Colonic mucosa (tissue), 4 donors: ENCODE measurements around the gene SLC2A2. TPM values are rescaled to one million over a fixed set of nuclear protein-coding genes. Genes with fewer than 3 reads are reported as not detected.

Source experiments
- DNase-seq: peaks from one replicate; pipeline ENCODE4 v3.0.0-alpha.2; 2020
- H3K27ac ChIP-seq: fragments of 200-600 bp; one replicate; pipeline ENCODE4 v1.8.0; 2021
- H3K27me3 ChIP-seq: fragments of 200-600 bp; one replicate; pipeline ENCODE4 v1.8.0; 2021
- H3K36me3 ChIP-seq: fragments of 200-600 bp; one replicate; pipeline ENCODE4 v1.8.0; 2021
- H3K4me1 ChIP-seq: fragments of 200-600 bp; one replicate; pipeline ENCODE4 v1.8.0; 2021; ENCODE audit warnings: mild to moderate bottlenecking
- H3K4me3 ChIP-seq: fragments of 200-600 bp; one replicate; pipeline ENCODE4 v1.8.0; 2021
- H3K9ac ChIP-seq, 2 donors: one replicate each; pipeline ENCODE4 v1.7.0; 2013; ENCODE audit warnings: control low read depth in 2 of 2, low read depth in 2 of 2, low read length in 2 of 2
- H3K9me3 ChIP-seq: fragments of 200-600 bp; one replicate; pipeline ENCODE4 v1.8.0; 2021
- intact Hi-C: fragments of 100-400 bp; cut with DNase I; formaldehyde crosslinking; loops from one replicate; pipeline ENCODE4 v1.14.1; 2022
- total RNA-seq, 2 donors: library from RNA; stranded (reverse); fragmentation: NEBNext Ultra II Directional in 1 of 2; extraction: Animal tissue kit (Norgen Biotek cat#: 25700) in 1 of 2; gene quantifications; one replicate each; pipeline ENCODE4 v1.2.1, GENCODE V29; 2021
- TF ChIP-seq, protein P1 (sequence below): fragments of 200-600 bp; IDR thresholded peaks from one replicate; pipeline ENCODE4 v1.8.0; 2022; ENCODE audit warnings: antibody characterized with exemption, mild to moderate bottlenecking
- donor health status: healthy.
- donor health status: DM: no; HTN: no; CAD: no.
- donor health status: DM: no; HTN: no; CAD: no.

SLC2A2 gene
- total RNA-seq, 2 donors from 2014 or later = 0.08 to 0.27 TPM

DNA sequence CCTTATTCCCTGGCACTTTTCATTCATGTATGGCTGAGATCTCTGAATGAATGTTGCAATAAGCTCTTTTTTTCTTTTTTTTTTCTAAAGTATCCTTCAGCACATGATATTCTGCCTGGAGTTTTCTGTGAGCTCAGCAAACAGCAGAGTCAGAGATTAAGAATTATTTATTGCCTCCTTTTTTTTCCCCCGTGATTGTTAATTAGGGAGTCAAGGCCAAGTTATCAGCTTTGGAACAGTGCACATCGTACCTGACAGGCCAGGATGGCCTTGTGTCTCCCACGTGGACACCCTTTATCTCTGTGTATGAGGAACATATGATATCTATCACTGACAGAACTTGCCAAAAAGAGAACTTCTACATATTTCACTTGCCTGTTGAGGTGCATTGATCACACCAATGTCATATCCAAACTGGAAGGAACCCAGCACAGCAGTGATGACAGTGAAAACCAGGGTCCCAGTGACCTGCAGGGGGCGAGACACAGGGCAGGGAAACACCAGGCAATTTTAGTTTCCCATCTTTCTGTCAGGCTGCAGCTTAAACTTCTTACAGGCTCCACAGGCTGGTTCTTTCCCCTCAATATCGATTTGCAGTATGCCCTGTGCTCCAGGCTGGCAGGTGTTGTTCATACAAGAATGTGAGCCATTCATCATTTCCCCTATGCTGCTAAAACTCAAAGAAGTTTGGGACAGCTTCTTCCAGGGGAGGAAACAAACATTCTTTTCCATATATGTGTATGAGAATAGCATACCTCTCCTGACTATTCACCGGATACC lies 8.2 kb downstream of the SLC2A2 start:
- Histone ChIP-seq H3K36me3 (no peaks in the 10 kb centered on the region), H3K27me3 (no peaks in the 10 kb centered on the region), H3K9me3 (no peaks in the 10 kb centered on the region), H3K4me1 (no peaks in the 10 kb centered on the region), H3K9ac (no peak overlapping the region), H3K27ac (no peak overlapping the region), H3K4me3 (no peak overlapping the region)
- TF ChIP-seq, protein P1, sequence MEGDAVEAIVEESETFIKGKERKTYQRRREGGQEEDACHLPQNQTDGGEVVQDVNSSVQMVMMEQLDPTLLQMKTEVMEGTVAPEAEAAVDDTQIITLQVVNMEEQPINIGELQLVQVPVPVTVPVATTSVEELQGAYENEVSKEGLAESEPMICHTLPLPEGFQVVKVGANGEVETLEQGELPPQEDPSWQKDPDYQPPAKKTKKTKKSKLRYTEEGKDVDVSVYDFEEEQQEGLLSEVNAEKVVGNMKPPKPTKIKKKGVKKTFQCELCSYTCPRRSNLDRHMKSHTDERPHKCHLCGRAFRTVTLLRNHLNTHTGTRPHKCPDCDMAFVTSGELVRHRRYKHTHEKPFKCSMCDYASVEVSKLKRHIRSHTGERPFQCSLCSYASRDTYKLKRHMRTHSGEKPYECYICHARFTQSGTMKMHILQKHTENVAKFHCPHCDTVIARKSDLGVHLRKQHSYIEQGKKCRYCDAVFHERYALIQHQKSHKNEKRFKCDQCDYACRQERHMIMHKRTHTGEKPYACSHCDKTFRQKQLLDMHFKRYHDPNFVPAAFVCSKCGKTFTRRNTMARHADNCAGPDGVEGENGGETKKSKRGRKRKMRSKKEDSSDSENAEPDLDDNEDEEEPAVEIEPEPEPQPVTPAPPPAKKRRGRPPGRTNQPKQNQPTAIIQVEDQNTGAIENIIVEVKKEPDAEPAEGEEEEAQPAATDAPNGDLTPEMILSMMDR = no peak
- DNase-seq = no peak
- intact Hi-C loops = no loop called here

DNA sequence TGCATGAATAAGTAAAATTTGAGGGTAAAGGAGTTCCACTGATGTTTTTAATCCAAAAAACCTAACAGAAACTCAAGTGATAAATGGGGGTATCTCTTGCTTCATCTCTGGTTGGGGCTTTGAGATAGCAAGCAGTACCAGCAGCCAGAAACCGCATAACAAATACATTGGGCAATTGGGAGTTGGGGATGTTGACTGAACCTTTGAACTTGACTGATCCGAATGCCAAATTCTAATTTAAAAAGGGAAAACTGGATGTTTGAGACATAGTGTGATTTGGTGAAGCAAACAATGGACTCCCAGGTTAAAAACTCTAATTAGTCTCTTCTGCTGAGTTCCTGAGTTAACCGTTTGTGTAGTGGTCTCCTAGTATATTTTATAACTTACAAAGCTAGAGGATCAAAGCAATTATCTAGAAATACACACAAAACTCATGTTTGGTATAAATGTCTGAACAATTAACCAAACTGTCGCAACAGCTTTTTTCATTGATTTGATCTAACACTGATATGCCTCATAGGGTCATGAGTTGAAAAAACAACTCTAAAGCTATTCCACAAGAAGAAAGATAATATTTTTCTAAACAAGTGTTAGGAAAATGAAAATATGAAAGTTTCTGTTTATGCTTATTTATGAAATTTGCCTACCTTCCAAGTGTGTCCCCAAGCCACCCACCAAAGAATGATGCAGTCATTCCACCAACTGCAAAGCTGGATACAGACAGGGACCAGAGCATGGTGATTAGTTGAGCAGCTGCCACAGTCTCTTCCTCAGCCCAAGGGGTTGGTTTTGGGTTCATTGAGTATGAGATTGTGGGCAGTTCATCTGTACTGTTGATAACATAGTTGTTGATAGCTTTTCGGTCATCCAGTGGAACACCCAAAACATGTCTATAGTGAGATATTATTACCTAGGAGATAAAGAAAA lies 12.4 kb downstream of the SLC2A2 start:
- Histone ChIP-seq H3K4me3 (no peak overlapping the region), H3K27ac (no peak overlapping the region), H3K9ac (no peak overlapping the region), H3K4me1 (no peaks in the 10 kb centered on the region), H3K27me3 (no peaks in the 10 kb centered on the region), H3K9me3 (no peaks in the 10 kb centered on the region), H3K36me3 (no peaks in the 10 kb centered on the region)
- DNase-seq = no peak
- TF ChIP-seq, protein P1 = no peak
- intact Hi-C loops = no loop called here

DNA sequence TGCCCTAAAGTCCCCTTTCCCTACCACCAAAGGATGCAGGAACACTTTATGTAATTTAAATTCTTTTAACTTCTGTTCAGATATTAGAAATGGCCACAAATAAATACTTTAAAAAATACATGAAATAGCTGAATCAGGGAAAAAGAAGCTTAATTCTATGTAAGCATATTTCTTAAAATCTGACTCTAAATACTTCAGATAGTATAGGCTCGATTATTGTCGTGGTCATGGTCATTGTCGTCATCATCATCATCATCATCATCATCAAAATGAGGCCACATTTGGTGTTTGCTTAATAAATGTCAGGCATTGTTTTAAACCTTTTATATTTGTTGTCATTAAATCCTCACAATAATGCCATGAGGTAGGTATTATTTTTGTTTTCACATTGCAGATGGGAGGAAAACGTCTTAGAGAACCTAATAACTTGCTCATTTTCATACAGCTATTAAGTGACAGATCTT lies 14.6 kb downstream of the SLC2A2 start:
- H3K27me3 ChIP-seq = no peaks in the 10 kb centered on the region
- intact Hi-C loops = no loop called here
- H3K4me3 ChIP-seq = no peak overlapping the region
- TF ChIP-seq, protein P1 = no peak
- no peaks in the 10 kb centered on the region for H3K9me3 ChIP-seq
- no peaks in the 10 kb centered on the region for H3K36me3 ChIP-seq
- no peaks in the 10 kb centered on the region for H3K4me1 ChIP-seq
- H3K9ac ChIP-seq = no peak overlapping the region
- DNase-seq = no peak
- H3K27ac ChIP-seq = no peak overlapping the region

DNA sequence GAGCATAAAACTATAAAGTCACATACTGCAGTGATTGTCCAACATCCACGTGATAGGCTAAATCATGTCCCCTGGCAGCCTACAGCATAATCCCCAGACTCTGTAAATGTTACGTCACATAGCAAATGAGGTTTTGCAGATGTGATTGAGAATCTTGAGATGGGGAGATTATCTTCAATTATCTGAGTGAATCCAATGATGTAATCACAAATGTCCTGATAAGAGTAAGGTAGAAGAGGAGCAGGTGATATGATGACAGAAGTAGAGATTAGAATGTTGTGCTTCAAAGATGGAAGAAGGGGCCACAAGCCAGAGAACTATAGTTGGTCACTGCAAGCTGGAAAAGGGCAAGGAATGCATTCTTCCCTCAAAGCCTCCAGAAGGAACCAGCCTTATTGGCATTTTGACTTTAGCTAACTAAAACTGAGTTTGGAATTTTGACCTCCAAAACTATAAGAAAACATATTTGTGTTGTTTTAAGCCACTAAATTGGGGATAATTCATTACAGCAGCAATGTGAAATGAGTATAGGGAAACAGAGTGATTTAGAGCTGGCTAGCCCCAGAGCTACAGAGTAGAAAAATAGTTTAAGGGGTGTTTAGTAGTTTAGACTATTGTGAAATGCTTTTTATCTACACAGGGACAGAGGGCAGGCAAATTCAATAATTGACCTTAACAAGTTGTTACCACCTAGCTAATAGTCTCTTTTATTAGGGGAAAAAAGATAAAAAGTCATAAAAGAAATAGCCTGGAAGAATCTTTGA lies 15.2 kb downstream of the SLC2A2 start:
- TF ChIP-seq, protein P1 = no peak
- no peak overlapping the region for H3K27ac ChIP-seq
- H3K27me3 ChIP-seq = no peaks in the 10 kb centered on the region
- no peak for DNase-seq
- no peak overlapping the region for H3K9ac ChIP-seq
- intact Hi-C loops = no loop called here
- no peaks in the 10 kb centered on the region for H3K36me3 ChIP-seq
- no peaks in the 10 kb centered on the region for H3K4me1 ChIP-seq
- H3K4me3 ChIP-seq = no peak overlapping the region
- H3K9me3 ChIP-seq = no peaks in the 10 kb centered on the region

DNA sequence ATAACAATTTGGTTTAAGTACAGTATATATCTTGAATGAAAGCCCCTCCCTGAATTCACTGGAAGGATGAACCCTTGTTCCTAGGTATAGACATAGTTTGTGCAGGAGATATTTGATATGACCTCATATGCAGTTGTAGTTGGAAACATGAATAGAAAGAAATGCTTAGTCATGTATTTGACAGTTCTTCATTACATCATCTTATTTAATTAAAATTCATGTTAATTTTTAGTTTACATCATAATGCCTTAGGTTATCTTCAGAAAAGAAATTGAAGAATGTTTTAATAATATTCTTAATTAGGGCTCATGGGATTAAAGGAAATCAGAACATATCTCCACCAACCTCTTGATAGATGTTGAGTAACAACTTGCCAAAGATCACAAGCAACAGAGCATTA lies 19.2 kb downstream of the SLC2A2 start:
- no peaks in the 10 kb centered on the region for H3K9me3 ChIP-seq
- no peaks in the 10 kb centered on the region for H3K27me3 ChIP-seq
- intact Hi-C loops = no loop called here
- no peaks in the 10 kb centered on the region for H3K4me1 ChIP-seq
- DNase-seq = no peak
- H3K36me3 ChIP-seq = no peaks in the 10 kb centered on the region
- no peak overlapping the region for H3K9ac ChIP-seq
- no peak overlapping the region for H3K4me3 ChIP-seq
- H3K27ac ChIP-seq = no peak overlapping the region
- TF ChIP-seq, protein P1 = no peak
